ENCODE results near the gene CORO1A. TPM values are rescaled to one million over a fixed set of nuclear protein-coding genes. Genes with fewer than 3 reads are reported as not detected.
A peak's percentile ranks its signal among the peaks of the same experiment; 100 is the strongest.

CORO1A gene
- total RNA-seq (2014; rRNA removed; shearing (Covaris generic)) (17.9 and 23.5 TPM in 2 replicates), polyA plus RNA-seq (2016; fragmentation: Nextera tagmentation; extraction: Ambion mirVana) (10.2 and 13.8 TPM in 2 replicates)
- long read RNA-seq, transcript CORO1A-201 (11 exons, 1,803 nt) = major isoform, 25 of 26 reads
- long read RNA-seq, partial matches to known transcripts = 1 of 26 reads
- long read RNA-seq, other reads (novel, unspliced or antisense) = 0 of 26 reads

GRCh38 chr16:30183233-30184095 is at the start of gene CORO1A:
Gene CORO1A (plus strand): TSS chr16:30183602. CDS start chr16:30185210, 1,608 bp downstream.
- no peak within 1 kb of the TSS for H3K27ac Mint-ChIP-seq

GRCh38 chr16:30136971-30137605 is 46.3 kb upstream of the CORO1A start:
- H3K4me1 Mint-ChIP-seq = no peaks in the 10 kb centered on the region
- DNase-seq (ENCODE audit: low spot score) (no peak), ATAC-seq (no peak)
- no peaks in the 10 kb centered on the region for H3K27me3 ChIP-seq (ENCODE audit: insufficient read depth)
- no peaks in the 10 kb centered on the region for H3K79me2 ChIP-seq (replicated peaks; ENCODE audit: insufficient read depth)
- no peaks in the 10 kb centered on the region for H3K9me3 Mint-ChIP-seq
- H3K4me3 ChIP-seq = no peak overlapping the region
- no peaks in the 10 kb centered on the region for H4K20me1 ChIP-seq (replicated peaks; ENCODE audit: insufficient read depth)
- no peak overlapping the region for H3K27ac ChIP-seq (ENCODE audit: low read depth)
- H3K4me2 ChIP-seq = no peak overlapping the region
- no peaks in the 10 kb centered on the region for H3K9me2 ChIP-seq (ENCODE audit: insufficient read depth)
- no peaks in the 10 kb centered on the region for H3K36me3 ChIP-seq (ENCODE audit: insufficient read depth)
- no peaks in the 10 kb centered on the region for H3K36me3 Mint-ChIP-seq (ENCODE audit: low read depth)
- no peak overlapping the region for H3K4me3 Mint-ChIP-seq
- no peak overlapping the region for H2AFZ ChIP-seq
- no peaks in the 10 kb centered on the region for H3K4me1 ChIP-seq (ENCODE audit: insufficient read depth)
- TF ChIP-seq EZH2phosphoT487 (IDR thresholded peaks at IDR 0.05; ENCODE audit: unreplicated experiment) = no peak
- H3K27ac Mint-ChIP-seq = no peak overlapping the region
- no peaks in the 10 kb centered on the region for H3F3A ChIP-seq (replicated peaks; ENCODE audit: low read depth)
- H3K27me3 Mint-ChIP-seq (ENCODE audit: insufficient read depth, low read depth, poor library complexity) = peaks cover 6% of the 10 kb centered on the region

More at GRCh38 chr16:30183233-30184095, at the start of gene CORO1A:
- Histone ChIP-seq H3K4me2 (peak within 1 kb of the TSS; percentile 93), H3K4me3 (peak within 1 kb of the TSS; percentile 71), H2AFZ (peak within 1 kb of the TSS; percentile 97), H3K27me3 (ENCODE audit: insufficient read depth) (peaks cover 14% of the 10 kb centered on the region; the same call in 1 of the 2 replicates), H3K36me3 (ENCODE audit: insufficient read depth) (no peaks in the 10 kb centered on the region), H3K9me2 (ENCODE audit: insufficient read depth) (no peaks in the 10 kb centered on the region), H3F3A (replicated peaks; ENCODE audit: low read depth) (0 out of 2 replicates have a peak, but pooled peaks cover 5% of the 10 kb centered on the region), H3K79me2 (replicated peaks; ENCODE audit: insufficient read depth) (no peaks in the 10 kb centered on the region), H4K20me1 (replicated peaks; ENCODE audit: insufficient read depth) (no peaks in the 10 kb centered on the region), H3K4me1 (ENCODE audit: insufficient read depth) (peaks cover 4% of the 10 kb centered on the region; the same call in 1 of the 2 replicates), H3K27ac (ENCODE audit: low read depth) (no peak within 1 kb of the TSS)
- H3K4me1 Mint-ChIP-seq = peaks cover 15% of the 10 kb centered on the region
- TF ChIP-seq STAT1 (IDR thresholded peaks at IDR 0.05; ENCODE audit: unreplicated experiment) = no peak
- TF ChIP-seq POLR2AphosphoS5 (IDR thresholded peaks at IDR 0.05; ENCODE audit: low read depth) = peak; percentile 66
- no peaks in the 10 kb centered on the region for H3K36me3 Mint-ChIP-seq (ENCODE audit: low read depth)
- H3K4me3 Mint-ChIP-seq = peak within 1 kb of the TSS; percentile 79
- ATAC-seq (peak; percentile 75), DNase-seq (ENCODE audit: low spot score) (peak; percentile 92)
- peaks cover 22% of the 10 kb centered on the region for H3K27me3 Mint-ChIP-seq (ENCODE audit: insufficient read depth, low read depth, poor library complexity)
- H3K9me3 Mint-ChIP-seq = no peaks in the 10 kb centered on the region

GRCh38 chr16:30137897-30138296 is 45.5 kb upstream of the CORO1A start:
- Histone ChIP-seq H3F3A (replicated peaks; ENCODE audit: low read depth) (no peaks in the 10 kb centered on the region), H3K4me2 (no peak overlapping the region), H4K20me1 (replicated peaks; ENCODE audit: insufficient read depth) (no peaks in the 10 kb centered on the region), H3K27ac (ENCODE audit: low read depth) (no peak overlapping the region), H2AFZ (no peak overlapping the region), H3K4me3 (no peak overlapping the region), H3K9me2 (ENCODE audit: insufficient read depth) (no peaks in the 10 kb centered on the region), H3K79me2 (replicated peaks; ENCODE audit: insufficient read depth) (no peaks in the 10 kb centered on the region), H3K4me1 (ENCODE audit: insufficient read depth) (no peaks in the 10 kb centered on the region), H3K36me3 (ENCODE audit: insufficient read depth) (no peaks in the 10 kb centered on the region), H3K27me3 (ENCODE audit: insufficient read depth) (no peaks in the 10 kb centered on the region)
- peak; percentile 57 for ATAC-seq
- DNase-seq (ENCODE audit: low spot score) = no peak
- Mint-ChIP-seq H3K4me1 (no peaks in the 10 kb centered on the region), H3K27ac (no peak overlapping the region), H3K27me3 (ENCODE audit: insufficient read depth, low read depth, poor library complexity) (peaks cover 1% of the 10 kb centered on the region), H3K9me3 (no peaks in the 10 kb centered on the region), H3K4me3 (no peak overlapping the region), H3K36me3 (ENCODE audit: low read depth) (no peaks in the 10 kb centered on the region)
- TF ChIP-seq CREB1 (CRISPR knock-in tag; IDR thresholded peaks at IDR 0.05; ENCODE audit: low read depth) = no peak
- no peak for TF ChIP-seq NANOG (IDR thresholded peaks at IDR 0.05; ENCODE audit: borderline replicate concordance)
- no peak for TF ChIP-seq CTCF (conservative IDR thresholded peaks at IDR 0.05; ENCODE audit: low read depth in 2 of 2)
- TF ChIP-seq JUNB (IDR thresholded peaks at IDR 0.05; ENCODE audit: unreplicated experiment) = no peak

Data from GM23338 (cell line).